ENCODE results near the gene NKG7.
"Not testable (repeated sequence)": the region's sequence is repeated elsewhere in the genome, so short reads cannot be mapped to it uniquely, and the experiment has no call there.

The NKG7 gene

GRCh38 chr19:51372649-51373504 lies at the start of gene NKG7:
TSS of gene NKG7 (minus strand) at chr19:51372654. CDS start at chr19:51372535, 119 bp downstream.
- no peak for DNase-seq

DNA sequence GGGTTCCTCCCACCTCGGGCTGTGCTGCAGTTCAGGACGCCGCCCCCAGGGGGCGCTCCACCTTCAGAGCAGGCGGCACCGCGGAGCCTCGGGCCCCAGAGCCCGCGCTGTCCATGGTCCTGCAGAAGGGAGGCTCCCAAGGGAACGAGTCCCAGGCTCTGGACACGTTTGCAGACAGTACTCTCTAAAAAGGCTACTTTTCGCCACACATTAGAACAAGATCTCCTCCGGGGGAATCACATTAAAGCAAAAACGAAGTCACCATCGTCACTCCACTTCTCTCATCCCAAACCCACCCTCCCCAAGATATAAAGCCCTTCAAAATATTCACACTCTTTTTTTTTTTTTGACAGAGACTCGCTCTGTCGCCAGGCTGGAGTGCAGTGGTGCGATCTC lies 49.6 kb upstream of the NKG7 start:
- no peak for DNase-seq

GRCh38 chr19:51421229-51422052 lies 49.0 kb upstream of the NKG7 start:
- DNase-seq = no peak

DNA sequence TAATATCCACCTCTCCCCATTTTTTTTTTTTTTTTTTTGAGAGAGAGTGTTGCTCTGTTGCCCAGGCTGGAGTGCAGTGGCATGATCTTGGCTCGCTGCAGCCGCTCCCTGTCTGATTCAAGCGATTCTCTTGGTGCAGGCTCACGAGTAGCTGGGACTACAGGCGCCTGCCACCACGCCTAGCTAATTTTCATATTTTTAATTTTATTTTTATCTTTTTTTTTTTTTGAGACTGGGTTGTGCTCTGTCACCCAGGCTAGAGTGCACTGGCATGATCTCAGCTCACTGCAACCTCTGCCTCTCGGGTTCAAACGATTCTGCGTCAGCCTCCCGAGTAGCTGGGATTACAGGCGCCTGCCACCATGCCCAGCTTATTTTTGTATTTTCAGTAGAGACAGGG lies 48.1 kb upstream of the NKG7 start:
- not testable (repeated sequence) for DNase-seq

DNA sequence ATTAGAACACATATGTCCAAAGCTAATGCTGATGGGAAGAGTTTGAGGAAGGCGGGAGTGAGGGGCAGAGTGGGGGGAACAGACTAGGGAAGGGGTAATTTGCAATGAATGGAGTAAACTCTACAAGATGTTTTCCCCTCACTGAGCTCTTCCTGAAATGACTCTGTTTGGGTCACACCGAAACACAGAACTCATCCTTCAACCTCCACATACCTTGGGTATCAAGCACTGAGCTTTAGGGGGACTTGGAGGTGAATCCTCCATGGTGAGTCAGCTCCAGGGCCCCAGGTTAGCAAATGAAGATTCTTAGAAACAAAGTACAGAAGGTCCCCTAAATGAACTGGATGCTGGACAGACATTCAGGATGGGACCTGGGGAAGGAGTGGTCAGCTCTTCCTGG lies 46.3 kb upstream of the NKG7 start:
- DNase-seq = no peak

- DNase-seq = no peak
These were observed 45.3 kb upstream of the NKG7 start for GRCh38 chr19:51417810-51418157.

- no peak for DNase-seq
These were observed 44.8 kb upstream of the NKG7 start, which contains the start of gene SIGLEC10 for GRCh38 chr19:51417107-51417809. TSS of gene SIGLEC10 (minus strand) at chr19:51417642. CDS start at chr19:51417581, 61 bp downstream.

GRCh38 chr19:51416422-51416821 lies 44.0 kb upstream of the NKG7 start:
- not testable (repeated sequence) for DNase-seq

DNA sequence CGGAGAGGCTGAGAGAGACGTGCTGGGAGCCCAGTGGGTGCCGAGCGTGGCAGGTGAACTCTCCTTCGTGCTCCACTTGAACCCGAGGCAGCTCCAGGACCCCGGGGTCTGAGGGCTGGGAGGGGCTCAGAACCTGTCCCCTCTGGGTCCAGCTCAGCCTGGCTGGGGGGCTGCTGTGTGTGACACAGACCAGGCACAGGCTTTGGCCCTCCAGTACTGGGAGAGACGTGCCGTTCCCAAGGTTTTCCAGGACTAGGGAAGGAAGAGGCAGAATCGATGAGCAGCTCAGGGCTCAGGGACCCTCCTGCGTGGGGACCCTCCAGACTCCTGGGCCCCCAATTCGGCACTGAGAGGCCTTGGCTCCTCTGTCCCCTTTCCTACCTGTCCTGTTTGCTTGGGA lies 42.7 kb upstream of the NKG7 start:
- no peak for DNase-seq

DNA sequence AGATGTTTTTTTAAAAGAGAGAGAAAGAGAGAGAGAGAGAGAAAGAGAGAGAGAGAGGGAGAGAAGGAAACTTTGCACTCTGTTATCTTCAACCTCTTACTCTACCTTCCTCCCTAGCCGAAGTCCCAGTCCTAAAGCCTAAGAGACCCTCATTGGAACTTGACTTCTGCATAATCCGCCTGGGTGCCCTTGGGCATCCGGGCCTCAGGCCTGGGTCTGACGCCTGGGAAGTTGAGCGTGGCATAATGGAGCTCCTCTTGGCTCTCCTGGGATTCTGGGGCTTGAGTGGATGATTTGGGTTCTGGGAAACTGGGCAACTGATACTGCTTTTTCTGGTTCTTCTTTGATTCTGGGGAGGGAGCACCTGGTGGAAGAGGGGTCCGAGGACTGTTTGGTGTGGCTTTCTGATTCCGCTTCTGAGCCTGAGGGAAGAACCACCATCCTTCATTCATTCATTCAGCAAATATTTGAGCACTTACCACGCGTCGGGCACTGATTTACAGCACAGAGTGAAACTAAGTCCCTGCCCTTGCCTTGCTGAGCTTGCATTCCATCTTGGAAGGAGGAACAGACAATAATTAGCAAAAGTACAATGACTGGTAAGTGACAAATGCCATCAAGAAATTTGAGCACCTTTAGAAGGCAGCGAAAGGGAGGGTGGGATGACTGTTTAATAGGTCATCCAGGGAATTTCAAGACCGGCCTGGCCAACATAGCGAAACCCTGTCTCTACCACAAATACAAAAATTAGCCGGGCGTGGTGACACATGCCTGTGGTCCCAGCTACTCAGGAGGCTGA lies 38.7 kb upstream of the NKG7 start:
- no peak for DNase-seq

DNA sequence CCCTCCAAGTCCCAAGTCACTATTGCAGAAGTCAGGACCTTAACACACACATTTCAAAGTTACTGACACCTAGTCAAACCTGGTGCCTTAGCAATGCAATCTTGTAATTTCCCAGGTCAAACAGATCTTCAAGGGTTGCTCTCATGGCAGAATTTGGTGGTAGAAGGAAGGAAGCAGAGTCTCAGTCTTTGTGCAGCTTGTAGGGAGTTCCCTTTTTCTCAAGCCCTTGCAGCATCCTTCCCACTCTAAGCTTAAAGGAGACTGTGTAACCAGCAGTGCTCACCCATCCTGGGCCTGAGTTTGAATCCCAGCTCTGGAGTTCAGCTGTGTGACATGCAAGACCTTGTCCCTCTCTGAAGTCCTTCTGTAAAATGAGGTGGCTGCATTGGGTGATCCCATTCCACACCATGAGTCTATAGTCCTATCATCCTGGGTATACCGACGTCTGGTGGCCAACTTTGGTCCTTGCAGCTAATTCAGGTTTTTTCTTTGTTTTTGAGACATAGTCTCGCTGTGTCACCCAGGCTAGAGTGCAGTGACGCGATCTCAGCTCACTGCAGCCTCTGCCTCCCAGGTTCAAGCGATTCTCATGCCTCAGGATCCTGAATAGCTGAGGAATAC lies 35.2 kb upstream of the NKG7 start:
- no peak for DNase-seq

DNA sequence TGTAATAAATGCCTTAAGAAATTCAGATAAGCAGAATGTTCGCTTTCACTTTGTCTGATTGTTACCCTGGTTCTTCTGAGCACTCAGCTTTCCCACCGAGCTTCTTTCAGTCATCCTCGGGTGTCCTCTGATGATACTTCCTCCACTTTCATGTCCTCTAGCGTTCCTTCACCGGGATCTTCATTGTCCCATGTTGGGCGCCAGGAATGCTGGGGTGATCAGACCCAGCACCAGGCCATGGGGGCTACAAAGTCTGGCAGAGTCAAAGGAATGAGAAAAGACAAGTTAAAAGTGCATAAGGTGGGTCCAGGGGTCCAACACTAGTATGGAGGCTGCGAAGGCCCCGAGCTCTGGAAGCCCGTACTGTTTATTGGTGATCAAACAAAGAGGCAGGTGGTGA lies 29.7 kb upstream of the NKG7 start:
- DNase-seq = no peak

GRCh38 chr19:51399936-51400335 lies 27.5 kb upstream of the NKG7 start:
- not testable (repeated sequence) for DNase-seq

- no peak for DNase-seq
These were observed 26.8 kb upstream of the NKG7 start for GRCh38 chr19:51399231-51399630.

GRCh38 chr19:51398096-51398704 lies 25.7 kb upstream of the NKG7 start:
- DNase-seq = no peak

DNA sequence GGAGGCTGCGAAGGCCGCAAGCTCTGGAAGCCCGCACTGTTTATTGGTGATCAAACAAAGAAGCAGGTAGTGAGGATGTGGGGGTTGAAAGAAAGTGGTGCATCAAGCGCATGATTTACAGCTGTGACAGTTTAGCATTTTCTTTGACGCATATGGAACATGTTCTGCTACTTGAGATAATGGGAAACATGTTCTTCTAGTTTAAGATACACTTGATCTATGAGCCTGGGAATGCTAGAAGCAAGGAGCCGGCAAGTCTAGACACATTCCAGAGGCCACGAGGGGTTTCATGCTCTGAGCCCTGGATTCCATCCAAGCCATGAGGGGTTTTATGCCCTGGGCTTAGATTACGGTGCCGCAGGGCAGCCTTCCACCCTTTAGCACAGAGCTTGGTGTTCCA lies 25.0 kb upstream of the NKG7 start:
- DNase-seq = not testable (repeated sequence)

- DNase-seq = no peak
These were observed 23.7 kb upstream of the NKG7 start for GRCh38 chr19:51396175-51396574.

GRCh38 chr19:51394050-51394836 lies 21.8 kb upstream of the NKG7 start:
- DNase-seq = no peak

DNA sequence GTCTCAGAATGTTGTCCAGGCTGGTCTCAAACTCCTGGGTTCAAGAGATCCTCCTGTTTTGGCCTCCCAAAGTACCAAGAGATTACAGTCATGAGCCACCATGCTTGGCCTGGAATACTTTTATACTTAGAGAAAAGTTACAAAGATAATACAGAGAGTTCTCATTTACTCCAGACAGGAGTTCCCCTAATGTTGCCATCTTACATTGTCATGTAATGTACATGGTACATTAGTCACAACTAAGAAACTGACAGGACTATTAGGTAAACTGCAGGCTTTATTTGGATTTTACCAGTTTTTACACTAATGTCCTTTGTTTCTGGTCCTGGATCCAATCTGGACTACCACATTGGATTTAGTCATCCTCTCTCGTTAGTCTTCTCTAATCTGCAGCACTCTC lies 20.2 kb upstream of the NKG7 start:
- DNase-seq = no peak

GRCh38 chr19:51391073-51391611 lies 18.7 kb upstream of the NKG7 start:
- no peak for DNase-seq

Data from NCI-H345 (cell line).